HS-5 (cell line): ENCODE results near the gene LRRC26.
"Not testable (repeated sequence)": the region's sequence is repeated elsewhere in the genome, so short reads cannot be mapped to it uniquely, and the experiment has no call there.

Experiments used
- DNase-seq: peaks from one replicate; pipeline ENCODE4 v3.0.0-alpha.2; 2012; ENCODE audit warnings: low read depth

Gene LRRC26

GRCh38 chr9:137135154-137135553 lies 34.7 kb downstream of the LRRC26 start:
- DNase-seq, result not testable (repeated sequence)

DNA sequence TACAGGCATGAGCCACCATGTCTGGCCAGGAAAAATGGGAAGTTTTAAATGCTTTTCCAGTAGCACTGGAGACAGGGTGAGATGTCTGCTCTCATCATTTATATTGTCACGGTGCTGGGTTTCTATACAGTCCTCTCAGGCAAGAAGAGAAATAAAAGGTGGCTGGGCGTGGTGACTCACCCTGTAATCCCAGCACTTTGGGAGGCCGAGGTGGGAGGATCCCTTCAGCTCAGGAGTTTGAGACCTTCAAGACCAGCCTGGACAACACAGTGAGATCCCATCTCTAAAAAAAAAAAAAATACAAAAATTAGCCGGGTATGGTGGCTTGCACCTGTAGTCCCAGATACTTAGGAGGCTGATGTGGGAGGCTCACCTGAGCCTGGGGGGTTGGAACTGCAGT lies 35.7 kb downstream of the LRRC26 start:
- DNase-seq, result no peak

DNA sequence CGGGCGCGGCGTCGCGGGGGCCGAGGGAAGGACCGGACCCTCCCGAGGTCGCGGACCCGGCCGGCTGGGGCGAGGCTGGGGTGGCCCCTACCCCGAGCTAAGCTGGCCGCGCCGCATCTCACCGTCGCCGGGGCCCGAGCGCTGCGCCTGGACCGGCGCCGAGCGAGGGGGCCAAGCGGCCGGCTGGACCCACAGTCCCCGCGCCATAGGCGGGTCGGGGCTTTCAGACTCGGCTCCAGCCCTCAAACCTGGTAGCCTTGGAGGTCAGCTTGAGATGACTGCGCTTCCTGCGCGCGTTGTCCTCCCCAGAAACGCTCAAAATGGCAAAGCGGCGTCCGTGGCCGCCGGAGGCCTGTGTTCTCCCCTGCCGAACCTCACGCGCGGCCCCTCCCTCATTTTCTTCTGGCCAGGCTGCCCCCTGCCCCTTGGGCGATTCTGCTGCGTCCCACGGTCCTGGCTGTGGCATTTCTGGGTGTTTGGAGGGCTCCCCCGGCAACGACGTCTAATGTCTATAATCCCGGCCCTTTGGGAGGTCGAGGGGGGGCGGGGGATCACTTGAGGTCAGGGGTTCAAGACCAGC lies 39.6 kb downstream of the LRRC26 start:
- DNase-seq, result no peak

GRCh38 chr9:137129456-137130175 lies 40.2 kb downstream of the LRRC26 start:
- DNase-seq, result peak; percentile 63

GRCh38 chr9:137128862-137129455 lies 40.9 kb downstream of the LRRC26 start:
- no peak for DNase-seq

DNA sequence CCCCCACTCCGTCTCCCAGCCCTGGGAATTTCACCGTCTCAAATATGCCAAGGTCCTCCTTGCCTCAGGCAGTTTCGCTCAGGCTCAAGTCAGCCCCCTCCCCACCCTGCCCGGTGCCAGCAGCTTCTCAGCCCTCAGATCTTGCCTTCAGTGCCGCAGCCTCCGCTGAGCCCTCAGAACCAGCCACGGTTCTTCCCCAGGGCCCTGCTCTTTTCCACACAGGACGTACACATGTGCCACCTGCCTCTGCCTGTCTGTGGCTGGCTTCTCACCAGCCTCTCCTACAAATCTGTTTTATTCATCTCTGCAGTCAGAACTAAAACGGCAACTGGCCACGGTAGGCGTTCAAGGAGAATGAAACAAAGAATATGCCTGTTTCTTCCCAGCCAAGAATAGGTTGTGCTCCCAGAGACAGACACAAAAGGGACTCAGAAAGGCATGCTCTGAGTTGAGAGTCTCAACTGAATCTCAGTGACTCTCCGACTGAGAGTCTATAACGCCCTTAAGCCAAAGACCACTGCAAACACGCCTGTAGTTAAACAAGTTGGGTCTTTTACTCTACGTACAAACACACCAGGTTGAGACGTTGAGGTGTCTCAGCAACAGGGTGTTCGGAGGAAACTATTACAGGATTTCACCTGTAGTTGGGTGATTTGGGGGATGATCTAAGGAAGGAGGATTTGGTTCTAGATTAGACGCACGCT lies 41.5 kb downstream of the LRRC26 start:
- no peak for DNase-seq

- no peak for DNase-seq
Measured at GRCh38 chr9:137127301-137128157, 42.3 kb downstream of the LRRC26 start.

DNA sequence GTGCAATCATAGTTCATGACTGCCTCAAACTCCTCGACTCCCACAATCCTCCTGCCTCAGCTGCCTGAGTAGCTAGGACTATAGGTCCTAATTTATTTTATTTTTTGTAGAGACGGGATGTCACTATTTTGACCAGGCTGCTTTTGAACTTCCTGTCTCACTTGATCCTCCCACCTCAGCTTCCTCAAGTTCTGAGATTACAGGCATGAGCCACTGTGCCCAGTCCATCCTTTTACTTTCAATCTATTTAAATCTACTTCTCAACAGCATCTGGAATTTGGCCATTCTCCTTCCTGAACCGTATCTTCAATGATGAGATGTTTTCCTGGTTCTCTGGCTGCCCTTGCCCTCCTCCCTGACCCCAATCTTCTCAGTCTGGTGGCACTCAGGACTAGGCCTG lies 43.1 kb downstream of the LRRC26 start:
- DNase-seq, result no peak

DNA sequence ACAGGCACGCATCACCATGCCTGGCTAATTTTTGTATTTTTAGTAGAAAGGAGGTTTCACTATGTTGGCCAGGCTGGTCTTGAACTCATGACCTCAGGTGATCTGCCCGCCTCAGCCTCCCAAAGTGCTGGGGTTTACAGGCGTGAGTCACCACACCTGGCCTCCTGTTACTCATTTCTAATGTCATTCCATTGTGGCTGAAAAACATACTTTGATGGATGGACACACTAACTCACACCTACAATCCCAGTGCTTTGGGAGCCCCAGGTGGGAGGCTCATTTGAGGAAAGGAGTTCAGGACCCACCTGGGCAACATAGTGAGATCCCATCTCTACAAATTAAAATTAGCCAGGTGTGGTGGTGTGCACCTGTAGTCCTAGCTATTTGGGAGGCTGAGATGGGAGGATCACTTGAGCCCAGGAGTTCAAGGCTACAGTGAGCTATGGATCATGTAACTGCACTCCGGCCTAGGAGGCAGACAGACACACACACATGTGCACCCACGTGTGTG lies 45.8 kb downstream of the LRRC26 start:
- not testable (repeated sequence) for DNase-seq

- no peak for DNase-seq
Measured at GRCh38 chr9:137123468-137123837, 46.4 kb downstream of the LRRC26 start.

- not testable (repeated sequence) for DNase-seq
Measured at GRCh38 chr9:137122796-137123467, 46.9 kb downstream of the LRRC26 start.

DNA sequence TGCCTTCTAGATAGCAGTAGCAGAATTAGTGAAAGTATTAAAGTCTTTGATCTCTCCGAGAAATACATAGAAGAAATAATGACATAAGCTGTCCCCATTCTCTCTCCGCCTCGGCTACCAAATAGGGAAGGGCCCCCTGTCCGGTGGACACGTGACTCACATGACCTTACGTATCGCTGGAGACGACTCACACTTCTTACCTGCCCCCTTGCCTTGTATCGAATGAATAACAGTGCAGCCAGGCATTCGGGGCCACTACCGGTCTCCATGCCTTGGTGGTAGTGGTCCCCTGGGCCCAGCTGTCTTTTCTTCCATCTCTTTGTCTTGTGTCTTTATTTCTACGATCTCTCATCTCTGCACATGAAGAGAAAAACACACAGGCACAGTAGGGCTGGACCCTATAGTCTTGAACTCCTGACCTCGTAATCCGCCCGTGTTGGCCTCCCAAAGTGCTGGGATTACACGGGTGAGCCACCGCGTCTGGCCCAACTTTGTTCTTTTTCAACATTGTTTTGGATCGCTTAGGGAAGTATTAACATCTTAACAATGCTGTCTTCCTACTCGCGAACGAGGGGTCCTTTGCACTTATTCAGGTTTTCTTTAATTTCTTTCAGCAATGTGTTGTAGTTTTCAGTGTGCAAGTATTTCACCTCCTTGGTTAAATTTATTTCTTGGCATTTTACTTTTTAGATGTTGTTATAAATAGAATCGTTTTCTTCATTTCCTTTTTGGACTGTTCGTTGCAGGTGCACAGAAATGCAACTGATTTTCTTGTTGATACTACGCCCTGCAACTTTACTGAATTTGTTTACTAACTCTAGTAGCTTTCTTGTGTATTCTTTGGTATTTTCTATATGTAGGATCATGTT lies 47.7 kb downstream of the LRRC26 start:
- DNase-seq, result not testable (repeated sequence)
